Small intestine (tissue), 7 donors: ENCODE data around the gene FHIT. TPM values are rescaled to one million over a fixed set of nuclear protein-coding genes. Genes with fewer than 3 reads are reported as not detected.

Source experiments
- DNase-seq, 2 donors: peaks; one replicate each; pipeline versions ENCODE4 v3.0.0 to v3.0.0-alpha.2; 2013
- FAIRE-seq: peaks from 2 replicates; lab custom pipeline; 2012; peaks lifted over from hg19 to GRCh38; lab: Jason Lieb, UNC
- H3K27ac ChIP-seq, 3 donors: one replicate each; pipeline ENCODE4 v1.5.1; 2013; ENCODE audit warnings: low read length in 2 of 3, mild to moderate bottlenecking in 2 of 3, control low read depth in 1 of 3, inconsistent platforms in 1 of 3, low read depth in 1 of 3, moderate library complexity in 1 of 3
- H3K27me3 ChIP-seq, 3 donors: one replicate each; pipeline ENCODE4 v1.6.1; 2013; ENCODE audit warnings: low read length in 3 of 3, inconsistent platforms in 1 of 3; ENCODE audit not compliant: control insufficient read depth in 3 of 3, insufficient read depth in 3 of 3
- H3K36me3 ChIP-seq, 3 donors: one replicate each; pipeline ENCODE4 v1.6.1; 2013; ENCODE audit warnings: low read length in 3 of 3, inconsistent platforms in 1 of 3, low read depth in 1 of 3, mild to moderate bottlenecking in 1 of 3, moderate library complexity in 1 of 3; ENCODE audit not compliant: control insufficient read depth in 3 of 3, insufficient read depth in 2 of 3
- H3K4me1 ChIP-seq, 3 donors: one replicate each; pipeline ENCODE4 v1.6.1; 2013; ENCODE audit warnings: low read length in 2 of 3, inconsistent platforms in 1 of 3, low read depth in 1 of 3, mild to moderate bottlenecking in 1 of 3, moderate library complexity in 1 of 3; ENCODE audit not compliant: control insufficient read depth in 3 of 3, insufficient read depth in 2 of 3
- H3K4me3 ChIP-seq, 3 donors: one replicate each; pipeline ENCODE4 v1.5.1; 2013; ENCODE audit warnings: low read length in 3 of 3, control low read depth in 1 of 3, inconsistent platforms in 1 of 3, low read depth in 1 of 3, mild to moderate bottlenecking in 1 of 3, moderate library complexity in 1 of 3
- H3K9me3 ChIP-seq, 2 donors: one replicate each; pipeline ENCODE4 v1.6.1; 2013; ENCODE audit warnings: low read depth in 1 of 2, low read length in 1 of 2; ENCODE audit not compliant: control insufficient read depth in 2 of 2, insufficient read depth in 1 of 2
- WGBS, 3 donors: extraction: QIAGEN DNeasy Blood & Tissue Kit; methylation state at CpG; one replicate each; pipeline ENCODE4 v1.1.7; 2013; 5-methylcytosine and 5-hydroxymethylcytosine counted together
- polyA plus RNA-seq, 4 donors: library from polyadenylated mRNA; stranded (reverse) in 3 of 4; unstranded in 1 of 4; fragments of 200-250 nt in 3 of 4; fragments of 120-200 nt in 1 of 4; gene quantifications; one replicate each; pipeline versions ENCODE4 v1.2.1 to v1.2.3, GENCODE V29; 2013
- donor health status: healthy with polysubstance abuse.
- donor health status: control.
- donor health status: control.
- donor health status: Bipolar disorder and iron deficiency.
- donor health status: healthy.

Gene FHIT
- polyA plus RNA-seq, 4 donors, result 4.4 to 30.4 (median 7.0) TPM

DNA sequence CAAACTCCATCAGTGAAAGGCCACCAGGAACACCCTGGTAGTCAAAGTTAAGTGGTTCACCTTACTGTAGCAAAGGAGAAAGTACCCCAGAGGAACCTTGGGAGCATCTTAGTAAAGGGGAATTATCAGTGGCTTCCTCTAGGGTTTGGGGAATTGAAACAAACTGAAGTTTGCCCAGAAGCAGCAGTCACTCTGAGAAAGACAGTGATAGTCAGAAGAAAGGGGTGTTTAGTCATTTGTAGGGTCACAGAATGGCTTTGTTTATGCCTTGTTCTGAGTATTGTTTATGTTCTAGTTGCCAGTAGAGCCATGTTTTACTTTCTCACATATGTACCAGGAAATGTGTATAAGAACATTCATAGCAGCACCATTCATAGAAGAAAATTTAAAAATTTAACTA is 93.8 kb downstream of the FHIT start:
- FAIRE-seq, result no peak
- no peaks in the 10 kb centered on the region for H3K9me3 ChIP-seq

GRCh38 chr3:61155701-61156292 is 95.5 kb downstream of the FHIT start:
- FAIRE-seq (no peak), DNase-seq (no peak)
- H3K4me3 ChIP-seq, result no peak overlapping the region
- no peak overlapping the region for H3K27ac ChIP-seq
- no peaks in the 10 kb centered on the region for H3K4me1 ChIP-seq
- H3K27me3 ChIP-seq, result no peaks in the 10 kb centered on the region
- WGBS, 3 donors, result 40 to 74% (median 47%) methylated on average over 3 of the region's 3 CpGs
- no peaks in the 10 kb centered on the region for H3K9me3 ChIP-seq
- H3K36me3 ChIP-seq, result no peaks in the 10 kb centered on the region

More for the DNA sequence above, 93.8 kb downstream of the FHIT start:
- H3K4me3 ChIP-seq, result no peak overlapping the region
- no peak overlapping the region for H3K27ac ChIP-seq
- no peaks in the 10 kb centered on the region for H3K4me1 ChIP-seq
- H3K27me3 ChIP-seq, result no peaks in the 10 kb centered on the region
- H3K36me3 ChIP-seq, result no peaks in the 10 kb centered on the region
- DNase-seq, result no peak

GRCh38 chr3:61154457-61155198 is 96.6 kb downstream of the FHIT start:
- FAIRE-seq, result no peak
- no peak for DNase-seq
- no peaks in the 10 kb centered on the region for H3K27me3 ChIP-seq
- 85 to 96% (median 88%) methylated on average over 7 of the region's 7 CpGs for WGBS, 3 donors
- H3K27ac ChIP-seq, result no peak overlapping the region
- H3K4me3 ChIP-seq, result no peak overlapping the region
- H3K9me3 ChIP-seq, result no peaks in the 10 kb centered on the region
- no peaks in the 10 kb centered on the region for H3K36me3 ChIP-seq
- no peaks in the 10 kb centered on the region for H3K4me1 ChIP-seq

- FAIRE-seq, result no peak
- H3K27me3 ChIP-seq, result no peaks in the 10 kb centered on the region
- no peaks in the 10 kb centered on the region for H3K9me3 ChIP-seq
- no peaks in the 10 kb centered on the region for H3K4me1 ChIP-seq
- no peak overlapping the region for H3K27ac ChIP-seq
- H3K36me3 ChIP-seq, result no peaks in the 10 kb centered on the region
- 89 to 95% (median 92%) methylated on average over 1 of the region's 1 CpG for WGBS, 3 donors
- DNase-seq, result no peak
- H3K4me3 ChIP-seq, result no peak overlapping the region
These were observed 99.2 kb downstream of the FHIT start for GRCh38 chr3:61152071-61152470.

GRCh38 chr3:61149236-61149635 is 102.0 kb downstream of the FHIT start:
- no peak overlapping the region for H3K4me3 ChIP-seq
- DNase-seq, result no peak
- H3K27ac ChIP-seq, result no peak overlapping the region
- H3K27me3 ChIP-seq, result no peaks in the 10 kb centered on the region
- no peak for FAIRE-seq
- no peaks in the 10 kb centered on the region for H3K4me1 ChIP-seq
- H3K9me3 ChIP-seq, result no peaks in the 10 kb centered on the region
- no peaks in the 10 kb centered on the region for H3K36me3 ChIP-seq

DNA sequence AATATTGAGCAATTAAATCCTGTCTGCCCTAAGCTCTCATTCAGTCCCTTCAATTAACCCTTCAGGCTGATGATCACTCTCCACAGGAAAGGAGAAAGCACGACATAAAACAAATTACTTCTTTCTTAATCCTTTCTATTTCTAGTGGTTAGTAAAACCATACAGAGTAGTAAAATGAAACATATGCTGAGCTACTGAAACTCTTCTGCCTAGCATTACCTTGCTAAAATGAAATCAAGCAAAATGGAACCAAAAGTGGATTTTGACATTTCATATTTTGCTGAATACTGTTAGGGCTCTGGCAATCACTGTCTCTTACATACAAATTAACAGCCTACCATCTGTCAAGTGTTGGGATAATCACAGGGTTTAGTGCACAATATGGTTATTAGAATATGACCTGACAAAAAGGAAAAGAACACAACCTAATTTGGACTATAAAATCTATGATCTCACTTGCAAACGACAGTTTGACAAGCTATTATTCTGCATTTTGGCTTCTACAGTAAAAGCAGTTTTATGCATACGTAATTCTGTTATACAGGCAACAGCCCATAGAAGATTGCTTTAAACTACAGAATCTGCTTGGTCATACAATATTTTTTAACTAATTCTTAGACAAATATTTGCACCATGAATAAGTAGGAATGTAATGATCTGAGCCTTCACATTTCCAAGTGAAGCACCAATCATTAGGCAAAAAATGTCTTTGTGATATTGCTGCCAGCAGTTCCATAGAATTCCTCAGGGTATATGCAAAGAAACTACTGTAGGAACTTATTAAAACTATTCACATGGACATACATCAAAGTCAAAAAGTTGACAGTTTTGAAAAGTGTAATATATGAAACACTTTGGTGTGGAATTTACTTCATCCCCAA is 105.0 kb downstream of the FHIT start:
- WGBS, 3 donors, result 78 to 90% (median 83%) methylated on average over 3 of the region's 3 CpGs
- no peak overlapping the region for H3K27ac ChIP-seq
- no peaks in the 10 kb centered on the region for H3K4me1 ChIP-seq
- DNase-seq, result no peak
- H3K36me3 ChIP-seq, result no peaks in the 10 kb centered on the region
- H3K4me3 ChIP-seq, result no peak overlapping the region
- no peaks in the 10 kb centered on the region for H3K27me3 ChIP-seq
- no peaks in the 10 kb centered on the region for H3K9me3 ChIP-seq
- FAIRE-seq, result no peak

DNA sequence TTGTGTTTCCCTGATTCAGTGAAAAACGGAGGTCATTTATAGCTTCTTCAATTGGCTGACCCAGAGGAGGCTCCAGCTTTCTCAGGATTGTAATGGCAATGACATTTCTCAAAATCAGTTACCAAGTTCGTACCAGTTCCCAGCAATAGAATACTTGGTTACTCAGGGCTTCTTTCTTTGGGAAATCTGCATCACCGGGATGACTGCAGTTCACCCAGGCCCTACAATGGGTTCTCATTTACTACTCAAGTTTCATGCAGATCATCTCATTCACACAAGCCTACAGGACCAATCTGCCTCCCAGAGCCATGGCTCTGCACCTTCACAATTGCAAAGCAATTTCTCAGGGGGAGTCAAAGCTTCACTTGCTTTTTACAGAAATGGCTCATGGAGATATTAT is 109.6 kb downstream of the FHIT start:
- FAIRE-seq, result no peak
- no peaks in the 10 kb centered on the region for H3K27me3 ChIP-seq
- H3K4me3 ChIP-seq, result no peak overlapping the region
- DNase-seq, result no peak
- no peaks in the 10 kb centered on the region for H3K36me3 ChIP-seq
- no peak overlapping the region for H3K27ac ChIP-seq
- no peaks in the 10 kb centered on the region for H3K9me3 ChIP-seq
- 70 to 90% (median 70%) methylated on average over 3 of the region's 3 CpGs for WGBS, 3 donors
- H3K4me1 ChIP-seq, result no peaks in the 10 kb centered on the region

GRCh38 chr3:61141227-61141626 is 110.0 kb downstream of the FHIT start:
- no peaks in the 10 kb centered on the region for H3K9me3 ChIP-seq
- no peaks in the 10 kb centered on the region for H3K36me3 ChIP-seq
- no peak for FAIRE-seq
- H3K4me1 ChIP-seq, result no peaks in the 10 kb centered on the region
- no peak overlapping the region for H3K4me3 ChIP-seq
- H3K27me3 ChIP-seq, result no peaks in the 10 kb centered on the region
- WGBS, 3 donors, result 88 to 90% (median 90%) methylated on average over 4 of the region's 4 CpGs
- no peak for DNase-seq
- H3K27ac ChIP-seq, result no peak overlapping the region
